DOHH2 (cell line): ENCODE results near the gene ARHGEF33.

Experiments used
- CTCF ChIP-seq: fragments of 200-600 bp; sonication (generic); IDR thresholded peaks from one replicate; pipeline ENCODE4 v1.5.1; 2014; ENCODE audit warnings: antibody characterized with exemption, mild to moderate bottlenecking, low read depth, low read length; ENCODE audit not compliant: poor library complexity, severe bottlenecking
- EZH2phosphoT487 ChIP-seq: fragments of 200-600 bp; sonication (generic); IDR thresholded peaks from 2 replicates; pipeline ENCODE4 v1.6.1; 2017; ENCODE audit warnings: borderline replicate concordance, mild to moderate bottlenecking, antibody characterized with exemption, low read length, moderate library complexity, mixed read lengths

GRCh38 chr2:39000552-39000951 lies 110.9 kb downstream of the ARHGEF33 start:
- TF ChIP-seq CTCF (no peak), EZH2phosphoT487 (no peak)
